GM19023 (cell line): ENCODE data around the gene HDAC11.

Source experiments
- ATAC-seq: cut with Tn5 transposase; IDR thresholded peaks from one replicate; pipeline ENCODE4 v1.9.1; 2021; ENCODE audit warnings: mild to moderate bottlenecking, moderate library complexity; ENCODE audit not compliant: unreplicated experiment

The HDAC11 gene

DNA sequence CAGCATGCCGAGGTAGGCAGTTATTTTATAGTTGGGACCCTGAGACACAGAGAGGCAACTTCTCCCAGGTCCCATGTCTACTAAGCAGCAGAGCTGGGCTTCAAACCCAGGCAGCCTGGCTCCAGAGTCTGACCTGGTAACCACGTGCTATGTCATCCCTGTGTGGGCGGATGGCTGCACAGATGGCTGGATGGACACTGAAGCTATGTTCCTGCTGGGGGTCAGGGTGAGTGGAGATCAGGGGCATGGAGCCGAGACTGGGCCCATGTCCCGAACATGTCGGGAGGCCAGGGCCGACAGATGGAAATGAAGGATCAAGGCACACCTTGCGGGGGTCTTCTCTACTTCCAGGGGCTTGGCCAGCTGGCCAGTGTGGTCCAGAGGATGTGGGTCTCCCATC, 59.6 kb downstream of the HDAC11 start:
- ATAC-seq, result no peak

- ATAC-seq, result no peak
These were observed 60.3 kb downstream of the HDAC11 start for GRCh38 chr3:13540297-13540995.

DNA sequence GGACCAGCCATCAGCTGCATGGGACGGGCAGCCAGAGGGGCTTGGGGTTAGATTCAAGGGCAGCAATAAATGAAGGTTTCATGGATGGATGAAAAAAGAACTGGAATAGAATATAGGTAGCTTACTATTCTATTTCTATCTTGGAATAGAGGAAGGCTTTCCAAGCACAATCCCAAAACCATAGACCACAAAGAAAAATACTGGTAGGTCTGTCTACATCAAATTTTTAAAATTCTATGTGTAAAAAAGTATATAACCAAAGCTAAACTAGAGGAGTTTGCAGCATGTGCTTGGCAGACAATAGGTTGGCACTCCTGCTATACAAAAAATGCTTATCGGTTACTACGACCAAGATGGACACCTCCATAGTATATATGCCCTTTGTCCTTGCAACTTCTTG, 61.6 kb downstream of the HDAC11 start:
- no peak for ATAC-seq

GRCh38 chr3:13542142-13542541, 62.0 kb downstream of the HDAC11 start:
- ATAC-seq, result no peak

DNA sequence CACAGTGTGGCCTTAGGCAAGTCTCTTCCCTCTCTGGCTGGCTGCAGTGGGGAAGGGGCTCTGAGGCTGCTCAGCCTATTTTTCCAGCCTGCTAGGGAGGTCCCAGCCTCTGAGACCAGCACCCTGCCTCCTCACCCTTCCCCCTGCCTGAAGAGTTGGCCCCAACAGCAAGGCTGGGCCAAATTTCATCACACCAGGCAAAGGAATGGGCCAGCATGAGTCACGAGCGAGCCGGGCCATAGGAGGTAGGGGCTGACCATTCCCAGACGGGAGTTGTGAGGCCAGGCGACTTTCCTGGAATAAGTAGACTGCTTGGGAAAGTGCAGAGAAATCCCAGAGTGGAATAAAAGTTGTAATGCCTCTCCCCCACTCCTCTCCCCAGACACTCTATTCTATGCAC, 63.1 kb downstream of the HDAC11 start:
- ATAC-seq, result no peak

DNA sequence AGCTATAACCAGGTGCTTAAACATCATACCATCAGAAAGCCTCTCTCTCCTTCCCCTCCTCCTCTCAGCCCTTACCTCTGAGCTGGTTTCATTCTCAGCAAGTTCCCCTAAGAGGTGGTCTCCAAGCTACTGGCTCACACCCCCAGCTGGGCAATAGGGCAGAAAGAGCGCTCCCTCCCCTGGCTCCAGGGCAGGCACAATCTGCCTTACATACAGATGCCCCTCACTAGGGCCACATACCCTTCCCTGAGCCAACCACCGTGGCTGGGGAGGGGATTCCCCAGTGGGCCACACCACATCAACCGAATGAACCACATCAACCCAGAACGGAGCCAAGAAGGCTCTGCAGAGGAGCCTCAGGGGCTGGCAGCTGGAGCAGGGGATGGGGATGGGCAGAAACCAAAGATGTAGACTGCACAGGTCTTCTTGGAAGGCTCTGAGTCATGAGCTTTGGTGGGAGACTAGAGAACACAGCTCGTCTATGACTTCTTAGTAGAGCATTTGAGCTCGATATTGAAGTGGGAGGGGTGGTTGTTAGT, 64.3 kb downstream of the HDAC11 start:
- no peak for ATAC-seq

- no peak for ATAC-seq
These were observed 65.0 kb downstream of the HDAC11 start for GRCh38 chr3:13544951-13545651.

DNA sequence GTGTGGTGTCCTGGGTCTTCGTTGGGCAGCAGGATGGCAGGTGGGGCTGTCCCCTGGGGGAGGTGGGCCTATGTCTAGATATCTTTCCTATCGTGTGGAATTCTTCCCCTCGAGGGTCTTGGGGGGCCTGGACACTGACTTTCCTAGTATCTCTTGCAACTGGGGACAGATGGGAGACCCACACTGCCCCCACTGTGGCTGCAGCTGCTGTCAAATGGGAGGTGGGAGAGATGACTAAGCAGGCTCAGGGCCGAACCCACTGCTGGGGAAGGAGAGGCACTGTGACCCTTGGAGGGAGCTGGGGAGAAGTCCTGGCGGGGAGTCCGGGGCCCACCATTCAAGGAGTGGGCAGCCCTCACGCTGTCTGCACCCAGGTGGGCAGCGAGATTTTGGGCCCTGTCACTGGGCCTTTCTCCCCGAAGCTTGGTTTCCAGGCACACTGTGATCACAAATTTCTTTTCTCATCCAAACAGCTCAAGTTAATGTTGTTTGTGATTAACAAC, 65.9 kb downstream of the HDAC11 start:
- no peak for ATAC-seq

DNA sequence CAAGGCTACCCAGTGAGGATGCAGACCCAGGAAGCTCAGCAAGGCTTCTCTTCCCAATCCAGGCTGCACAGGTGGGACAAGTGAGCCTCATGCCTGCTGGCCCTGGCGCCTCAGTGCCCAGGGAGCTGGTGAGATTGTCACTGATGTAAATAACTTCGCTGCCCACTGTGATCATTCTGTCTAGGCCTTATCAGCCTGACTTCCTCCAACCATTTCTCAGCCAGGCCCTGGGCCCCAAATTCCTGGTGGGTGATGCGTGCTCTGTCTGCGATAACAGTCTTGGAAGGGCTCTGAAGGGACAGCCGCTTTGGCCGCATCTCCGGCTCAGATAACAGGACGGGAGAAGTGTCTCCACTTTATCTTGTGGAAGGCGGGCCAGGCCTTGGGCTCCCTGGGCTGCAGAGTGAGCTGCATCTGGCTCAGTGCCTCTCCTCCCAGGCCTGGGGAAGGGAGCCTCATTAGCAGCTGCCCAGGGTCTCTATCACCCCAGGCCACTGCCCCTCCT, 66.6 kb downstream of the HDAC11 start:
- no peak for ATAC-seq

DNA sequence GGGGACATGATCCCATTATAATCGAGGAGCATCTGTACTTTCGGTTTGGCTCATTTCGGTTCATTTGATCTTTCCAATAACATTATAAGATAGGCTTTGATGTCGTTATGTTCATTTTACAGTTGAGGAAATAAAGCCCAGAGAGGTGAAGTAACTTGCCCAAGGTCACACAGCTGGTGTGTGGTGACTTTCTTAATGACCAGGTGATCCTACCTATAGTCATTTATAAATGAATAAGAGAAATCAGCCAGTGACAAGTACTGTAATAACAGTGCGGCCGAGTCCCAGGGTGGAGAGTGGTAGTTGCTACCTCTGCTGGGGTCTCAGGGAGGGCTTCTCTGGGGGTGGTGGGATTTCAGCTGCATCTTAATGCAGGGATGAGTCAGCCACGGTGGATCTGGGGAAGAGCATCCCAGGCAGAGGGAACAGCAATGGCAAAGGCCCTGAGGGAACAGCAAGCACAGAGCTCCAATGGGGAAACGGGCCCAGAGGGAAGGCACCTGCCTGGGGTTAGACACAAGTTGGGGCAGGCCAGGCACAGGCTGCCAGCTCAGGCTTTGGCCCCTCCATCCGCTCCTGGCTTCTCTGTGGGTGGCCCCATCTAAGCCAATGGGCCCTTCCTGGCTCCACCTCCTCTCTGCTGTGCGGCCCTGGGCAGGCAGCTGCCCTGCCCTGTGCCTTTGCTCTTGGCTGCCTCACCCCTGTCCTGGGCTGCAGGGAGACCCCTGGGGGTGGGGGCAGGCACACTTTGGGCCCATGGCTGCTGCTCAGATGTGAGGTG, 67.7 kb downstream of the HDAC11 start:
- no peak for ATAC-seq

DNA sequence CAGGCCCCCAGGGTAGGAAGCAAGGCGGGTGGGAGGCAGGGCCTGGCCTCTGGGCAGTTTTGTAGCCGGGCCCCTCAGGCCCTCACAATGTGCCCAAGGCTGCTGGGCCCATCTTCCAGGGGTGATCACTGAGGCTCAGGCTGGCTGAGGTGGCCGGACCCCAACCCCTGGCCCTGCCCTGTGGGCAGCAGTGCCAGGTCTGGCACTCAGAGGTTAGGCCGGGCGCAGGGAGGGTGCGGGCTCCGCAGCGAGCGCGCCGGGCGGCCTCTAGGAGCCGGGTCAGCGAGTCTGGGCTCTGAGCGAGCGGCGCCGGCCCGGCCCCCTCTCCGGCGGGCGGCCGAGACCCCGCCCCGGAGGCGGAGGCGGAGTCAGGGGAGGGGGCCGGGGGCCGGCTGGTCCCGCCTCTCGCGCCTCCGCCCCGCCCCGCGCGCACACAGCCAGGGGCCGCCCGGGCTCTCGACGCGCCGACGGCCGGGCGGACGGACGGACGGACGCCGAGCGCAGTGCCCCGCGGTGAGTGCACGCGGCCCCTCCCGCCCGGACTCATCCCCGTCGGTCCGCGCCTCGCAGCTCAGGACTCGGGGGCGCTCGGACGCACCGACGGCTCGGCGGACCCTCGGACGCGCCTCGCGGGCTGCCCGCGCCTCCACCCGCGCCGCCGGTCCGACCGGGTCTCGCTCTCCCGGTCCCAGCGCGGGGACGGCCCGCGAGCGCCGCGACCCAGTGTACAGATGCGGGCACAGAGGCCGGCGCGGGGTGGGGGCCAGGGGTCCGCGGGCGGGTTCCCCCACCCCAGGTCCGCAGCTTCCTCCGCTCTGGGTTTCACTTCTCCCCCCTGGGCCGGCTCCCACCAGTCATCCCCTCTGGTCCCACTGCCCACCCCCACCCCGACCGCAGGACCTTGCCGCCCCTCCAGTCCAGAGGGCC, 68.9 kb downstream of the HDAC11 start, which contains the start of gene FBLN2:
Gene FBLN2 (plus strand): TSS at position 430 of the 927 bp plus-strand sequence. CDS start 21,231 bp downstream, outside the sequence.
- ATAC-seq, result no peak

GRCh38 chr3:13549623-13550422, 69.7 kb downstream of the HDAC11 start:
- ATAC-seq, result no peak

- ATAC-seq, result no peak
These were observed 70.3 kb downstream of the HDAC11 start for GRCh38 chr3:13550423-13550690.

DNA sequence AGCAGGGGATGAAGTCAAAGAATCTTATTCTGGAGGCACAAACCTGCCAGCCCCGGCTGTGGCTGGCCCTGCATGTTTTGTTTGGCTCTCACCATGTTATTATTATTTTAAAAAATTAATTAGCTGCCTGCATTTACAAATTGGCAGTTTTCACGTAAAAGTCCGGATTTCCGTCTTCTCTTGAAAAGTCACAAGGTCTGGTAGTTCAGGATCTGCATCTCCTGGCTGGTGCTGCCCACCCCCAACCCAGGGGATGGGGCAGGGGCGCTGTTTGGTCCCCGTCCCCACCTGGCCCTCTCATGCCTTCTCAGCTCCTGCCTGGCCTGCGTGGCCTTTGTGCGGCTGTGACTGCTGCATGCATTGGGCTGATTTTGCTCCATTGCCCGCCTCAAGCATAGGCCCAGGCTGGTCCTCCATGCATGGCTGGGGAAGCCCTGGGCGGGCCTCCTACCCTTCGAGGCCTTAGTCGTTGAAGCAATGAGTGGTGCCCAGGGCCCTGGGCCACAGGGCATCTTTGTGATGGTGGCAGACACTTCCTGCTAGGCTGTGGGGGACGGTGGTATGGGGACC, 70.8 kb downstream of the HDAC11 start:
- no peak for ATAC-seq

DNA sequence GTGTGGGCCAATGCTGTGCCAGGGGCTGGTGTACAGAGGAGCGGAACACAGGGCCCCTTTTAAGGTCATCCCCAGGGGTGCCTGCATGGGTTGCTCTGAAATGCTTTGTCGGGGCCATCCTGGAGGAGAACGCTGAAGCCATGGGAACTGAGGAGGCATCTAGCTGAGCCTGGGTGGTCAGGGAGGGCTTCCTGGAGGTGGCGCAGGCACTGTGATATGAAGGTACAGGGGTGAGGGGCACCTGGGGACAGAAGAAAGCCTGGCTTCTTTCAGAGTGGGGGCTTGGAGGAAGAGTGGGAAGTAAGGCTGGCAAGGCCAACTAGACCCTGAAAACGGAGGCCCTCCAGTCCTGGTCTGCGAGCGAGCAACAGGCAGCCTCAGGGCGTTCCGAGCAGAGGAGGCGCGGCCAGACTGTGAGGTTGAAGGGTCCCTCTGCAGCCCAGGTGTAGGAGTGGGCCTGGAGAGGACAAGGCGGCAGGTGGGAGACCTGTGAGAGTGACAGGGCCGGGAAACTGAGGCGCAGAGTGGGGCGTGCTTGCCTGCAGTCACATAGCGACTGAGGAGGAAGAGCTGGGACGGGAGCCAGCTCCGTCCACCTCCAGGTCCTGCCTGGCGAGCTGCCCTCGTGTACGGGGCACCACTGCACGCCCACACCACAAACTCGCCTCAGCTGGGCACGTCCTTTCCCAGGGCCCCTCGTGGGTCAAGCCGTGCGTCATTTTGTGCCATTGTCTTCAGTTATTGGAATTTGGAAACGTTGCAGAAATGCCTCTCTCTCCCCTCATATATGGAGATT, 72.9 kb downstream of the HDAC11 start:
- ATAC-seq, result no peak

DNA sequence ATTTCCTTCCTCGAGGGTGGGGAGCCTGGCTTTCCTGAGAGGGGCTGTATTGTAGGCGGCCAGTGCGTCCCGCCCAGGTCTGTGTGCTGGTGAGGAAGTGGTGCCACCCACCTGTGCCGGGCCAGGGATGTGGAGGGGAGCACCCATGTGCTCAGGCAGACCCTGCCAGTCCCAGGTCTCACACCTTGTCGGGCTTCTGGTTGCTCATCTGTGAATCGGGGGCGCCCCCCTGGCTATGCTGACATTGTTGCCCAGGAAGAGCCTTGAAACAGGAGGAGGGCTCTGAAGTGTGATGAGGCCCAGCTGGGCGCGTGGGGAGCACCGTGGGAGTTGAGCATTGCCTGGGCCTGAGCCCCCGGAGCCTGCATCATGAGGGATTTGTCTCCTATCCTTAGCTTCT, 73.6 kb downstream of the HDAC11 start:
- ATAC-seq, result no peak

- no peak for ATAC-seq
These were observed 75.6 kb downstream of the HDAC11 start for GRCh38 chr3:13555753-13556152.
